Islet precursor cell (in vitro differentiated cells): ENCODE measurements around the gene CYTIP.

Experiments
- DNase-seq: peaks from one replicate; pipeline ENCODE4 v3.0.0-alpha.2; 2018

Gene CYTIP

DNA sequence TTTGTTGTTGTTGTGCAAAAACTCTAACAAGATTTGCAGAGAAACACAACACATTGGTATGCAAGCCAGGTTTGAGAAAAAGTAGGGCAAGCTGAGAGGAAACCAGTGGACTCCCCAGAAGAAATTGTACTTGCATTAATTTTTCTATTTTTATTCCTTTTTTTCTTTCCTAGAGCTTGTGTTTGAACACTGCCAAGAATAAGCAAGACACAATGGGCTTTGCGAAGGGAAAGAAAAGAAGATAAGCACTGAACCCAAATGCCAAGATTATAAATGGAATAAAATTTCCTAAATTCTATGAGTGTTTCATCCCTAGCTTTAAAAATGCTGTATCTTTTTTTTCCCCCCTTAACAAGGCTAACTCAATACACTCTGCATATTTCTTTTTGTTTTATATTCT is 17.0 kb upstream of the CYTIP start:
- DNase-seq = no peak

DNA sequence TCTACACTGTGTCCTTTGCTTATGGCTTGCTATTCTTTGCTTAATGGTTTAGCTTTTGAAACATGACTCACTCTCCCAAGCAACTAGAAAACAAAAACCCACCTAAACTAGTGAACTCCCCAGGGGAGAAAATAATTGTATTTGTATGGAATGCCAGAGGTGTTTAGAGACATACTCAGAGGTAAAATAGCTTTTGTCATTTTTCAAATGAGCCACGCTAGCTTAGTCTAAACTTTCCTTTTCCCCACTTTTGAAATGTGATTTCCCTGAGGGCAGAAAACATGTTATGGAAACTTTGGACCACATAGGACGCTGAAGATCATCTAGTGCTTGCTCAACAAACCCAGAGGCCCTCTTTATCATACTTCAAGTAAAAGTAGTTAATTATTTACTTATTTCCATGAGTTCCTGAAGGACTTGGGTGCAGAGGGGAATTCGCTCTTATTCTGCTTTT is 16.5 kb upstream of the CYTIP start:
- DNase-seq = no peak

DNA sequence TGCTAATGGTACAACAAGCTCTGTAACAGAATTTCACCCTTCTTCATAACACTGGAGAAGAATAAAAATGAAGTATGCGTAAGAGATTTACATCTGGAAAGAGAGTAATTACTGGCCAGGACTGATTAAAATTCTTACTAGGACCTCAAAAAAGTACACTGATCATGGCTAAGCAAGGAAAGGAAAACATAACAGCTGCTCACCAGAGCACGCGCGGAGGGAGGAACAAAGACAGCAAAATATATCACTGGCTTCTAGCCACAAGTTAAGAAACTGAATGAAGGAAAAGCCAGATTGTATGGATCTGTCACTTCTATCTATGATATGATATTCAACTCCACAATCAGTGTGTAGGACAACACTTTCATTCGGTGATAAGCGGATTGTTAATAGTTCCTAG is 15.6 kb upstream of the CYTIP start:
- no peak for DNase-seq

DNA sequence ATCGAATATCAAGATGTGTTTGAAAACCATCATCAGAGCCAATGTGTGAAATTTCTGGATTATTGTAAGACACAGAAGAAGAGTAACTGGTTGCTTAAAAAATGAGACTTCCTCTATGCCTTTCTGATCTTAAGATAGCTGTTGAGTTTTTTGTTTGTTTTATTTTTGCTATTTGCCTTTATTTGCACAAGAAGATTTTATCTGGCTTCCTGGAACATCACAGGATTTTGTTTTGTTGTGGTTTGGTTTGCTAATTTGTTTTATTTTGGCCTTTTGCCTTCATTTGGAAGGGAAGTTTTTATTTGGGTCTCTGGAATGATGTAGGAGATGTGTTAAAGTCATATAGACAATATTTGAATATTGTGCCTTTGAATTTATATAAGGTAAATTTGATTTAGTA is 3.9 kb upstream of the CYTIP start:
- no peak for DNase-seq

DNA sequence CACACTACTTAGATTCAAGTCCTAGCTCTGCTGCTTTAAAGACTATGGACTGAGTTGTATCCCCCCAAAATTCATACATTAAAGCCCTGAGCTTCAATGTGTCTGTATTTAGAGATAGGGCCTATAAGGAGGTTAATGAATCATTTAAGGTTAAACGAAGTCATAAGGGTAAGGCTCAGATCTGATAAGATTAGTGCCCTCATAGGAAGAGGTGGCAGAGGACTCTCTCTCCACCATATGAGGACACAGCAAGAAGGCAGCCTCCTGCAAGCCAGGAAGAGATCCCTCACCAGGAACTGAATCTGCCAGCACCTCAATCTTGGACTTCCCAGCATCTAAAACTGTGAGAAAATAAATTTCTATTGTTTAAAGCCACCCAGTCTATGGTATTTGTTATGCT is 3.1 kb upstream of the CYTIP start:
- DNase-seq = no peak

DNA sequence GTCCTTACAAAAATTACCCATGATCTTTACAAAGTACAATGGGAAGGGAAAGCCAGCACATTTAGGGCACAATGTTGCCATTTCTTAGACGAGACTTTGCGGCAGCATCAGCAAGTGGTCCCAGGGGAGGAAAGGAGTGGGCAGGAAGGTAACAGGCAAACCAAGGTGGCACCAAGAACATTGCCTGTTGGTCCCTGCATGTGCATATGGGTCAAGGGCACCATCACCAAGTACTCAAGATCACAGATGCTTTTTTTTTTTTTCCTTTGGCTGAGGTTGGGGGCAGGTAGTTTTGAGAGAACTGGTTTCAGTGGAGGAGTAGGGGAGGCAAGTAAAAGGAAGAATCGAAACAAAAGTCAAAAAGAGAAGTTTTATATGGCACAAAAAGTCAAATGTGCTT is 752 bp upstream of the CYTIP start:
- no peak for DNase-seq

DNA sequence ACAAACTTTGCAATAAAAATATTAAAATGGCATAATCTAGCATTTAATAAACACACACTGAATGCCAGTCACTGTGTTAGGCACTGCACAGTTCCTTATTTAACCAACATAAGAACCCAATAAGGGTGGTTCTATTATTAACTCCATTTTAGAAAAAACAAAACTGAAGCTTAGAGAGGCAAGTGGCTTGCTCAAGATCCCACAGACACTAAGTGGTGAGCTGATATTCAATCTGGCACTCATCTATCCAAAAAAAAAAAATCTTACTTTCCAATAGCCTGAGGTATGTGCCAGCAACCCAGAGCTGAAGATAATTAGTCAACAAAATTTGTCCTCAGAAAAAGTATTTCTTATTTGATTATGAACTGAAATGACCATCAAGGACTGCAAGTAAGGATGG is 799 bp downstream of the CYTIP start:
- DNase-seq = no peak

DNA sequence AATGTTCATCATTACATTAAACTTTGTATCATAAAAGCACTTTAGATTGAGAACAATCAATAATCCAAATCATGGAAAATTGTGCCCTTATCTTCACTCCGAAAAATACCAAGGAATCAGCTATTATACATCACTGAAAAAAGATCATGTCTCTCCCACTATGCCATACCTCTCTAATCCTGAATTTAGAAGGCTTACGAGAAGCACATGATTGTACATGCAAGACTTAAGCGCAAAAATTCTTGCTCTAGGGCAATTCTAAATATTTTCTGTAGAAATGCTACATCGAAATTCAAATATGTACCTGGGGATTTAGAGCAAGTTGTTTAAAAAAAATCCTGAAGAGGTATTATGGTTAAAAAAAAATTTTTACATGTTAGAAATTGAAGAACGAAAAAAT is 1.3 kb downstream of the CYTIP start:
- DNase-seq = no peak

DNA sequence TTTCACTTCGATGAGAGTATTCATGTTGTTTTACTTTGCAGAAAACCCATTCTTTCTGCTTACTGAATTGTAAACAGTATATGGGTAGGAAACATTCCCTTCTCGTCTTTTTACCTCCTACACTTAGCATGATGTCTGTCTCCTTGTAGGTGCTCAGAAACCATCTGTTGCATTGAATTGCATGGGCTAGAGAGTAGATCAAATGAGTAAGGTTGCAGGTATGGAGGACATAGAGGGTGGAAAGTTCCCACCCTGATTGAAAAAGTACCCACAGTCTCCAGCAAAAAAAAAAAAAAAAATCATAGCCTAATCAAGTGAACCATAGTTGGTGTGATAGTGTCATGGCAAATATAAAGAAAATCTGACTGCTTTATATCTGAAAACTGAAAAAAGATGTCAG is 1.7 kb downstream of the CYTIP start:
- DNase-seq = no peak

DNA sequence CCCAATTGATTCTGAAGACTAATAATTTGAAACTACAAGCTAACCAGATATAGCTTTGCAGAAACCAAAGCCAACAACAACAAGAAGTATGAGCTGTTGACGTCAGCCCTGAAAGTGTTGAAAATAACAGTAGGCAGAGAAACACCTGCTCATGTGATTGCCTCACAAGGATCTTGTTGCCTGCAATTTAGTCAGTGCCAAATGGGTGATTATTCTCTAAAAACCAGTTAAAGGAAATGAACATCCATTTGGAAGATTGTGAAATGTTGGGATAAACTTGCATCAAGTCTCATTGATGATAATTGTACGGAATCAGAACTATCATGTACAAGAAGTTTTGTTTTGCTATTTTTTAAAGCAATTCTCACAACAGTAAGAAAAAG is 2.8 kb downstream of the CYTIP start:
- DNase-seq = no peak

DNA sequence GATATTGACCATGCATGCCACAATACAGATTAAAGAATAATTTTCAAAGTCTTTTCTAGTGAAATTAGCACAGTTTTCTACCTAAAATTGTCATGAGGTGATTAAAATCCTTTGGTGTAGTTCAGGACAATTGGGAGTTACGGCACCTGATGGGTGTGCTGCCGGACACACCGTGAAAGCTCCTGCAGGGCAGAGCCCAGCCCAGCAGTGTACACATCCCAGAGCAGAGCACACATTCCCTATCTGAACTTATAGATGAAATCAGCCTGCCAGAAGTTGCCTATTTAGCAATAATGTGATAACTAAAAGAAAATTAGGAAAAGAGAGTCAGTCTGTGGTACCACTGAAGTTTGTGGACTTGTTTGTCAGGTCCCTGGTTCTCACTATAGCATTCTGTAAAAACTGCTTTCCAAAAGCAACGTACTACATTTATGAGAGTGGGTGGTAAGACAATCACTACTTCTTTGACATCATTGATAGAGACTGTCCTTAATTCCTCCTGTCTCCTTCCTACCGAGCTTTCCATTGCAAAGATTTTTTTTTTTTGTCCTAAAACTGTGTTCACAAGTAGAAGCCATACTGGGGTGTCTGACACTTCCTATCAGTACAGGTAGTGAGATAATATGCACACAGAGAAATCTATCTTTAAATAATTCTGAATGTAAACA is 3.4 kb downstream of the CYTIP start:
- no peak for DNase-seq

DNA sequence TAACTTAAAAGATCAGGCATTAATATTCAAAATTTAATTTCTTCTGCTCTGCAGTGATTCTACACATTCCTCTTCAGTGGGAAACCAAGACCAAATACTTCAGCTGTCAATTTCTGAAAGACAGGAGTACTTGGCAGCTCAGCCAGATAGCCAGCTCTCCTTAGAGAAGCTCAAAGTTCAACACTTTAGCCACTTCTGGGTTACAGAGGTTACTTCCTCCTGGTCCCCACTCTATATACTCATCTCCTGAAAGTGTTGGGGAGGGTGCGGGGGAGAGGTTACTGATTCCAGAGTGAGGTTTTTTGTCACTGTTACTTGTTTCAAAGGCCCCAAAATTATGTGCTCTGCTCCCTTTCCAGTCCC is 4.1 kb downstream of the CYTIP start:
- DNase-seq = no peak

DNA sequence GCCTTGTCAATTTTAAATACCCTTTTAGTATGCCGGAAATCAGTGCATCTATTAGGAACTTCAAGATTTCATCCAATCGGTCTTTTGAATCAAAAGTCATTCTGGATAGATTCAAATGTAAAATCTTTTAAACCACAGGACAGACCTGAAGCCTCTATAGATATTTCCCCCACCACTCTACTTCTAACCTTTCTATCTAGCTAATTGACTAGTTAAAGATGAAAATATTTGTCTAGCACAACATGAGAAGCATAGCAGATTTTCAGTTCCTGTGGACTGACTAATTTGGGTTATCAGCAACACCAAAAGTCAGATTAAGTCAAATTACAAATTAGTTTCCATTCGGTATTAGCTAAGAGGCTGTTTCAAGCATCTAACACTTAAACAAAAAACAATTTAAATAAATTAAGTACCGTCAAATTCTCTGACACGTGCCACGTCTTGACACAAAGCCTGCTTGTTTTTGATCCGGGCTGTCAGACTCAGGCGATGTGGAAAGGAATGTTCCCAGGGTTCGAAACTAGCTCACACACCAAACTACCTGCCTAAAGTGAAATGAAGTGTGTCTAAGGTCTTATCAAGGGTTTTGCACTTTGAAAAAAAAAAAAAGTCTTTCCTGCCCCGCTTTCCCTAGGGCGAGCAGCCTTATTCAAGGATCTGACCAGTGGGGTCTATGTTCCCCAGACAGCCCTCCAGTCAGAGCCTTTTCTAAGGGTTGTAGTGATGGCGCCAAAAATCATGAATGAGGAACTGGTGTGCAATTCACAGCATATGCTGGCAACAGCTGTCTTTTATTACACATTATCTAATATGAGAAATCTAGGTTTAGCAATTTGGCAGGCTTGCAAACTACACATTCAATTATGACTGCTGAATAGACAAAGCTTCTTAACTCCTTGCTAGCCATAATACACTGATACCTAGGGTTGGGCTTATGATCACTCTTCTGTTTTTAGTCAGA is 4.7 kb downstream of the CYTIP start:
- DNase-seq = no peak

DNA sequence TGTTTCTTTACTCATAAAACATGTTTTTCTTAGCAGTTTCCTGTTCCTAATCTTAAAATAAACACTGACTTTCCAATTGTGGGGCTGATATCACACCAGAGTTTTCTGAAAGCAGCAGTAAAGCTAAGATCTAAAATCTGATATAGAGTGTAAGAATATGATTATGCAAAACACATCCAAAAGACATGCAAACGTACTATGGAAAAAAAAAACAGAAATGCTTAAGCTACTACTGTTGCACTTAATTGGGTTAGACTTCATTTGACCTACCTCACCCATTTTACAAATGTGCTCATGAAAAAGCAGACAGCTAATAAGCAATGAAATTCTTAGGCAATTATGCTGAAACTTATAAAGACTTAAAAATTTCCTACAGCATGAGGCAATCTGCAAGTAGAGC is 10.5 kb downstream of the CYTIP start:
- no peak for DNase-seq

DNA sequence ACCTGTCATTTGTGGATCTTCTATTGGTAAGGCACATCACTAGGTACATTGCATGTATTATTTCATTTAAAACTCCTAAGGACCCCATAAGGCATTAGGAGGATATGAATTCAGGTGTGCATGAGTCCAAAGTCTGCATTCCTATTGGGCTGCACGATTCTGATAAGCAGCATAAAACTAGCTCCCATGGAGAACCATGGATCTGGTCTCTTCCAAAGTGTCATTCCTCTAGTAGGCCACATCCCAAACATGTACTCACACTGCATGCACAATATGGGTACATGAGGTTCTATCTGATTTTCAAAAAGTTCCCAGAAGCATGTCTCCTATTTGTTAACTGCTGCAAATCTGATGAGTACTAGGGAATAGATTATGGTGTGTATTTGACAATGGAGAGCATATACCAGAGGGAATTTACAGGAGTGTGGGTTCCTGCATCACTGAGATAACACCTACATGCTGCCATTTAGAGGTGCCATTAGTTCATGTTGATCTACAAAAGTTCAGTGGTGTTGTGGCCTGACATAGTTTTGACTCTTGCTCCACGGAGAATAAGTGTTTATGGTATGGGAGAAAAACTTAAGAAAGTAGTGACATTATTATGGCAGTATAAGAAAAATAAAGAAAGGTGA is 11.3 kb downstream of the CYTIP start:
- DNase-seq = no peak

DNA sequence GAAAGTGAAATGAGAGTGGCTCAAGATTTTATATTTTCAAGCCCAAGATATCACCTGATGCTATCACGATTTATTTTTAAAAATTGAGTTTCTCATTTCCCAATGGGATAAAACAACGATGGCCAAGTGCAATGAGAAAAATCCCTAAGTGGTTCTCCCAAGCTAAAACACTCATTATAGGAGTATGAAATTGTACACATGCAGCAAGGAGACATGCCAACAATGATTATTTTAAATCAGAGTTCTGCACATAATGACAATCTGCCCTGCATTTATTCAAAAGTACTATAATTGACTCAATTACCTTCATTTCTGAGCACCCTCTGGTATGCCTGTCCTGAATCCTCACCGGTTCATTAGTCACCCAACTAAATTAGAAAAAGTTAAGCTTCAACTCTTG is 12.7 kb downstream of the CYTIP start:
- no peak for DNase-seq

DNA sequence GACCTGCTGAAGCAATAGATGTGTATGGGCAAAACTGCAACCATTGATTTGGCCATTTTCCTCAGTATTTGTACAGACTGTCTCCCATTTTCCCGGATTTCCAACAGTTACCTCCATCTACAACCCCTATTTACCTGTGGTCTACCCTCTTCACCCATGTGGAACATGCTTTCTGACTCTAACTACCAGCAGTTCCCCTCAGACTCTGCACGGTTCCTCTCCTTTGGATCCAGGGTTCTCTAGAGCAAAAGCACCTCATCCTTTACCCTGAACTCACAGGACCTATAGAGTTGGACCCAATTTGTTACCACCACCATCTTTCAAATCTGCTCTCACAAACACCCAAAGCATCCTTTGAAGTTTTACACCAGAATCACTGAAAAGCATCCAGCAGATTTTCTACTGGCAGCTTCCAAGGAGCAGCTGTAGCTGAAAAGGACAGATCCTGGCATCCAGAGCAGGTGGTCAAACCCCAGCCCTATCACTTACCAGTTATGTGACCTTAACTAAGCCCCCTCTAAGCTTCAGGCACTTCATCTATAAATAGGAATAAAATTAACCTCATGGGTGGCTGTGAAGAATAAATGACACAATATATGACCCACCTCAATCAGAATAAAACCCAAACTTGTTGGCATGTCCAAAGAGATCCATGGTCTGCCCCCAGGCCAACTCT is 15.3 kb downstream of the CYTIP start:
- no peak for DNase-seq

DNA sequence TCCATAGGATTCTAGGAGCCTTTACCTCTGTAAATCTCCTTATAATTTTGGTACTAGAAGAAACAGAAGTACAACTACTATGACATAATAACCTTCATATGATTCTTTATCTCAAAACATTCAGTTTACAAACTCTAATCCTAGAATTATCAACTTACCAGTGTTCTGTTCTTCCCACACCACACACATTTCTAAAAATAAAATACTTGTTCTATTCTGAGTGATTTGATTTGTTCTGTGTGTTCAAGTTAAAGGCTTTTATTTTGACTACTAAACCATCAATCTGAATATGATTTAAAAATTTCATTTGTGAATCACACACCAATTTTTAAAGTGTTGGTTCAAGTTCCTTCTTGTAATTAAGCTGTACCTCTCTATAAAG is 16.0 kb downstream of the CYTIP start:
- no peak for DNase-seq

DNA sequence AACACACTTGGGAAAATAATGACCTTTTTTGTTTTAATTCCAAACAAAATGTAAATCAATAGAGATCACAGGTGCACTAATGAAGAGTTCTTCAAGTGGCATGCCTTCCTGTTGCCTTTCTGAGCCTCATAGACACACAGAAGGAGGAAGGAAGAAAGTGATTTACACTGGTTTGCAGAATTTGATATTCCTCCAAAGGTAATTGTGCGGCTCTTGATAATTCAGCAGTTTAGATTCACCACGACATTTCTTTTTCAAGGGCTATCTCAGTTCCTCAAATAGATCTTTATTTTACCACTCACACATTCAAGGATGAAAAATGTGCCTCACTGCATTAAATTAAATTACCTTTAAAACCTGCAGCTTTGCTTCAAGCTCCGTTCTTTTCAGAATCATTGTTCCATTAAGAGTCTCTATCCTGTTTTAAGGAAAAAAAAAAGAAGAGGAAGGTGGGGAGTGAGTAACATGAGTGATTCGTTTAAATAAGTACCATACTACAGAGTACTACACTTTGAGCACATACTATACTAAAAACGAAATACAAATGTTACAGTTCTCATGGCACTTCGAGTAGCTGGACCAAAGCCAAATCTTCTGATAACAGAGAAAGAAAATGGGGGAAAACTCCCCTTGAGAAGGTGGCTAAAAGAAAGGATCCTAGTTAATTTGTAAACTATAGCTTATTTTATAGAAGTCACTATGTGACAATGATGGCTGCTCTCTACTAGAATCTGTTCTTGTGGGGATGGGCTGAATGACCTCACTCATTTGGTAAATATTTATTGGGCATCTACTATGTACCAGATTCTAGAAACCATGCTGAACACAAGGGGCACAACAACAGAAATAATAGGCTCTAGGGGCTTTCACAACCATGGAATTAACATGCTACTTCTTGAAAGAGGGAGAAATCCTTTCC is 16.6 kb downstream of the CYTIP start:
- DNase-seq = no peak

DNA sequence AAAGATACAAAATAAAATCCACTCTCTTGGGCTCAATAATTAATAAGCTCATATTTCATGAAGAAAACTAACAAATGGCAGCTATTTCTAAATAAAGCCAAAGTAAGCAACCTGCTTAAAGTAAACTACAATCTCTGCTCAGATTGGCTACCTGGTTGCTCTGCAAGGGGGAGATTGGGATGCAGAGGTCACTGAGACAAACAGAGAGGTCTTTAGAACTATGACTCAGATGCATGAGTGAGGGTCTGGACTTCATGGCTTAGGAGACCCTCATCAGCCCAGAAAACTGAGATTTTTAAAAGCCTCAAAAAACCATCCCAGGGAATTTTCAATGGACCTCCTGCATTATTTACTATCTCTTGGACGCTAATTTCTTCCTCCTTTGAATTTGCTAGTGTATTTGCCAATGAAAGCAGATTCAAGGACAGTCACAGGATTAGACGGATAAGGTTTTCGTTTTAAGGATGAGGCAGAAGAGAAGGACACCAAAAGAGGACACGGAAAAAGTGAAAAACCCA is 17.4 kb downstream of the CYTIP start:
- DNase-seq = no peak

DNA sequence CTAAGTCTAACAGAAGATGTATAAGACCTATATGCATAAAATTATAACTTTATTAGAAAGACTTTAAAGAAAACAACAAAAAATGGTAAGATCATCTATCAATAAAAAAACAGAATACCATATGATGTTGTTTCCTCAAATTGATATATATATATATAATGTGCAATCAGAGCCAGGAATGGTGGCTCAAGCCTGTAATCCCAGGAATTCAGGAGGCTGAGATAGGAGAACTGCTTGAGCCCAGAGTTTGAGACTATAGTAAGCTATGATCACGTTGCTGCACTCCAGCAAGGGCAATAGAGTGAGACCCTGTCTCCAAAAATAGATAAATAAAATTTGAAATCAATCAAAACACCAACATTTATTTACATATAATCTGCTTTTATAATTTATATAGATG is 19.5 kb downstream of the CYTIP start:
- DNase-seq = no peak

DNA sequence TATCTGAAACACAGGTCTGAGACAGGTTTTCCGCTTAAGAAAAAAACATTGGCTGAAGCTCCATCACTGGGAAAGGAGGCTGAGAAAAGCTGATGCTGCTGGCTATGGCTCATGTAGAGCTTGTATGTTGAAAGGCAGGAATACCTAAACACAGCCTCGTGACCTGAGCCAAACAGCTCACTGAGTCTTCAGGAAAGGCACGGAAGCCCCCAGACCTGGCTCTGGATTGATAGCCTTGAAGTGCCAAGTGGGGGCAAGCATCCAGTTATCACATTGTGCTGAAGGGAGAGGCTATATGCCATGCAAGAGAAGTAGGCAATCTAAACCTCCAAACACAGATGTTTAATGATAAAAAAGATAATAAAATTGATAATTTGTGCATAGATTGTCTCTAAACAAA is 21.9 kb downstream of the CYTIP start:
- no peak for DNase-seq
